Measurements from ENCODE around the gene TTC28.

DNA sequence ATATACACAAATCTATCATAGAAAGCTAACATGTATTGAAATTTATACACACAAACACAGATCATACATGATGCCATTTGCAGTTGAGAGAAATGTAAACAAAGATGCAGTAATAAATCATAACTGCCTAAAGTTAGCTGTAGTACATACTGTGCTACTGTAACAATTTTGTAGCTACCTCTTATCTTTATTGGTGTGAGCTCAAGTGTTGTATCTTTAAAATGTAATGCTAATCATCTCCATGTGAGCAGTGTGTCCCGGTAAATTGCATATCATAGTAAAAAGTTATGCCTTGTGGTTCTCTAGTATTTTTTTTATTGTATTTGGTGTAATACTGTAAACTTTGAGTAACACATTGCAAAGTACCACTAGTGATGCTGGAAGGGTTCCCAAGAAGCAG, 743.7 kb downstream of the TTC28 start:
- no peak for TF ChIP-seq CTCF (IDR thresholded peaks at IDR 0.05; ENCODE audit: insufficient read depth, low read length, poor library complexity, severe bottlenecking)
- TF ChIP-seq EZH2phosphoT487 (conservative IDR thresholded peaks at IDR 0.05; ENCODE audit: low read length) = no peak

Data from SU-DHL-6 (cell line).